K562 (cell line): Measurements from ENCODE around the gene USP19. TPM values are rescaled to one million over a fixed set of nuclear protein-coding genes. Genes with fewer than 3 reads are reported as not detected.

Experiments used
- ATAC-seq: fragments of 200-7000 bp; cut with Tn5 transposase; 3 replicates; pipeline ENCODE4 v1.9.1; 2020; ENCODE audit warnings: moderate library complexity
- BruUV-seq: library from RNA; stranded (reverse); fragments of 400-500 nt; replicated peaks from 2 replicates; lab custom pipeline; 2021; lab: Mats Ljungman, UMichigan
- CTCF ChIA-PET: fragments of 300-600 bp; formaldehyde crosslinking; extraction: SDS; loops from one replicate; lab custom pipeline; 2021; ENCODE audit warnings: low intra/inter-chr PET ratio; lab: Yijun Ruan, JAX
- POLR2A ChIA-PET: fragments of 300-600, 350-650 bp; sonication (Branson Sonifier 250); formaldehyde crosslinking; extraction: SDS; loops from one replicate; lab custom pipeline; 2021; ENCODE audit warnings: antibody characterized with exemption, inconsistent platforms; lab: Yijun Ruan, JAX
- DNase-seq, 4 experiments: peaks; one replicate each; pipeline versions ENCODE4 v3.0.0 to v3.0.0-alpha.2; 2011 to 2018; ENCODE audit warnings: low spot score in 3 of 4, mixed read lengths in 3 of 4; ENCODE audit errors: extremely low read depth in 1 of 4
- FAIRE-seq: peaks from 2 replicates; lab custom pipeline; 2011; peaks lifted over from hg19 to GRCh38; lab: Jason Lieb, UNC
- H2AFZ ChIP-seq: 2 replicates; pipeline ENCODE4 v1.6.0; 2011; ENCODE audit warnings: low read depth, low read length, control low read depth, inconsistent platforms
- H3K27ac ChIP-seq: fragments of 200-600 bp; 3 replicates; pipeline ENCODE4 v1.8.0; 2011; ENCODE audit warnings: low read depth, mild to moderate bottlenecking, control low read depth, inconsistent platforms, low read length, moderate library complexity, mixed read lengths; ENCODE audit errors: extremely low read depth
- H3K27me3 ChIP-seq, 2 experiments: fragments of 300-600 bp in 1 of 2; 2 replicates in 1 of 2; 3 replicates in 1 of 2; pipeline versions ENCODE4 v1.6.0 to v1.8.0; 2011; ENCODE audit warnings: inconsistent platforms in 2 of 2, low read length in 2 of 2, mild to moderate bottlenecking in 1 of 2, mixed read lengths in 1 of 2, moderate library complexity in 1 of 2; ENCODE audit not compliant: control insufficient read depth in 2 of 2, insufficient read depth in 2 of 2
- H3K36me3 ChIP-seq: fragments of 300-600 bp; 3 replicates; pipeline ENCODE4 v1.8.0; 2011; ENCODE audit warnings: mild to moderate bottlenecking, low read length, inconsistent platforms; ENCODE audit not compliant: control insufficient read depth, insufficient read depth
- H3K4me1 ChIP-seq, 2 experiments: fragments of 200-600 bp in 1 of 2; replicated peaks in 1 of 2; 2 replicates in 1 of 2; 3 replicates in 1 of 2; pipeline versions ENCODE4 v1.5.1 to v1.8.0; 2011; ENCODE audit warnings: inconsistent platforms in 2 of 2, low read length in 2 of 2, mild to moderate bottlenecking in 1 of 2, mixed read lengths in 1 of 2, moderate library complexity in 1 of 2; ENCODE audit not compliant: control insufficient read depth in 2 of 2, insufficient read depth in 2 of 2
- H3K4me2 ChIP-seq: 2 replicates; pipeline ENCODE4 v1.6.1; 2011; ENCODE audit warnings: low read length, control low read depth, inconsistent platforms, mixed read lengths; ENCODE audit not compliant: insufficient read depth
- H3K4me3 ChIP-seq: fragments of 200-600 bp; sonication (generic), shearing (Covaris generic); 2 replicates; pipeline ENCODE4 v1.5.1; 2016; ENCODE audit warnings: control low read depth, inconsistent platforms
- H3K79me2 ChIP-seq: fragments of 200-600 bp; 3 replicates; pipeline ENCODE4 v1.8.0; 2011; ENCODE audit warnings: low read length, inconsistent platforms; ENCODE audit not compliant: control insufficient read depth, insufficient read depth
- H3K9ac ChIP-seq, 2 experiments: 2 replicates each; pipeline versions ENCODE4 v1.6.0 to v1.6.1; 2011; ENCODE audit warnings: low read depth in 2 of 2, low read length in 2 of 2, control low read depth in 1 of 2, inconsistent platforms in 1 of 2, mild to moderate bottlenecking in 1 of 2, mixed read lengths in 1 of 2; ENCODE audit not compliant: insufficient read depth in 1 of 2
- H3K9me1 ChIP-seq: one replicate; pipeline ENCODE4 v1.6.0; 2011; ENCODE audit warnings: inconsistent platforms, mild to moderate bottlenecking, low read length, moderate library complexity; ENCODE audit not compliant: control insufficient read depth, insufficient read depth
- H3K9me3 ChIP-seq: replicated peaks from 2 replicates; pipeline ENCODE4 v1.5.1; 2011; ENCODE audit warnings: low read depth, low read length, inconsistent platforms; ENCODE audit not compliant: control insufficient read depth, insufficient read depth
- H4K20me1 ChIP-seq: replicated peaks from 2 replicates; pipeline ENCODE4 v1.6.1; 2011; ENCODE audit warnings: low read length, inconsistent platforms, mixed read lengths; ENCODE audit not compliant: control insufficient read depth, insufficient read depth
- CREBBP ChIP-seq: IDR thresholded peaks from one replicate; pipeline ENCODE4 v1.6.1; 2012; ENCODE audit warnings: low read depth, mild to moderate bottlenecking, control low read depth, inconsistent platforms, low read length
- CREM ChIP-seq: IDR thresholded peaks from 2 replicates; pipeline ENCODE4 v1.6.1; 2014; ENCODE audit warnings: antibody characterized with exemption, low read depth
- POLR2A ChIP-seq: fragments of 450-650 bp; conservative IDR thresholded peaks from 2 replicates; pipeline ENCODE4 v1.6.1; 2016
- POLR2G ChIP-seq: fragments of 200-400 bp; formaldehyde crosslinking; IDR thresholded peaks from 2 replicates; pipeline ENCODE4 v1.6.1; 2017; ENCODE audit warnings: low read depth, mild to moderate bottlenecking, antibody characterized with exemption, low read length, moderate library complexity
- RAD21 ChIP-seq, 2 experiments: fragments of 250-450 bp in 1 of 2; fragments of 450-650 bp in 1 of 2; sonication (Bioruptor Pico) in 1 of 2; formaldehyde crosslinking in 1 of 2; IDR thresholded peaks in 1 of 2; conservative IDR thresholded peaks in 1 of 2; 2 replicates each; pipeline versions ENCODE4 v1.4.0 to v1.8.0; 2020 to 2022; ENCODE audit warnings: mild to moderate bottlenecking in 2 of 2, moderate library complexity in 1 of 2
- RBFOX2 ChIP-seq: fragments of 200-400 bp; formaldehyde crosslinking; IDR thresholded peaks from 2 replicates; pipeline ENCODE4 v1.6.1; 2017; ENCODE audit warnings: low read depth, mild to moderate bottlenecking, low read length, moderate library complexity
- SETDB1 ChIP-seq: IDR thresholded peaks from one replicate; pipeline ENCODE4 v1.6.1; 2012; ENCODE audit warnings: low read length, control low read depth, inconsistent platforms
- SUPT5H ChIP-seq: fragments of 450-650 bp; IDR thresholded peaks from 2 replicates; pipeline ENCODE4 v1.6.1; 2016
- TAF9B ChIP-seq: fragments of 450-650 bp; IDR thresholded peaks from 2 replicates; pipeline ENCODE4 v1.6.1; 2018; ENCODE audit warnings: mild to moderate bottlenecking; ENCODE audit not compliant: partially characterized antibody
- TEAD1 ChIP-seq, 2 experiments: fragments of 450-650 bp in 1 of 2; sonication (generic) in 1 of 2; formaldehyde crosslinking; IDR thresholded peaks; 2 replicates each; pipeline versions ENCODE4 v1.4.0 to v1.8.0; 2020 to 2022; ENCODE audit warnings: mild to moderate bottlenecking in 2 of 2, missing genetic modification reagents in 1 of 2
- ZNF778 ChIP-seq: fragments of 450-650 bp; formaldehyde crosslinking; IDR thresholded peaks from 2 replicates; pipeline ENCODE4 v1.4.0; 2020; ENCODE audit warnings: mild to moderate bottlenecking, moderate library complexity
- WGBS: fragments of 100-300 bp; shearing (Covaris generic); methylation state at CpG from one replicate; pipeline ENCODE4 v1.1.6; 2016; ENCODE audit warnings: low coverage, mixed read lengths; ENCODE audit not compliant: insufficient coverage; ENCODE audit errors: missing lambda C conversion rate; 5-methylcytosine and 5-hydroxymethylcytosine counted together
- in situ Hi-C: fragments of 300-500 bp; cut with MboI; formaldehyde crosslinking; loops from 4 replicates; pipeline ENCODE4 v1.15.0; 2018; ENCODE audit warnings: inconsistent platforms, mixed read lengths
- intact Hi-C: fragments of 100-400 bp; cut with micrococcal nuclease; formaldehyde crosslinking; loops from 2 replicates; pipeline ENCODE4 v1.14.2; 2022
- polyA plus RNA-seq, 8 experiments: library from polyadenylated mRNA; depleted of rRNA in 4 of 8; stranded (reverse) in 5 of 8; unstranded in 3 of 8; fragments of >200 nt; fragmentation: Nextera tagmentation in 2 of 8; fragmentation: Illumina TruSeq in 1 of 8; extraction: Ambion mirVana in 2 of 8; extraction: Trizol in 1 of 8; gene quantifications; 2 replicates each; pipeline versions ENCODE4 v1.2.1 to v1.2.3, GENCODE V29; 2011 to 2014; ENCODE audit warnings: inconsistent platforms in 1 of 8, missing spikeins in 1 of 8
- total RNA-seq, 7 experiments: library from RNA; depleted of rRNA in 6 of 7; stranded (reverse); fragments of >200 nt in 6 of 7; fragmentation: Illumina TruSeq in 2 of 7; extraction: Trizol in 2 of 7; gene quantifications; 2 replicates each; pipeline versions ENCODE4 v1.2.1 to v1.2.3, GENCODE V29; 2011 to 2021; ENCODE audit warnings: low replicate concordance in 1 of 7
- TF ChIP-seq, protein P1 (sequence below): fragments of 450-650 bp; IDR thresholded peaks from 2 replicates; pipeline ENCODE4 v1.6.1; 2017; ENCODE audit warnings: antibody characterized with exemption, mild to moderate bottlenecking

The USP19 gene
- total and polyA plus RNA-seq, 9 of the 15 experiments (the other 6 are each of a cell fraction or from before 2014, with no cell fraction given): 0.24 to 65.9 (median 36.9) TPM

- peaks cover 7 to 22% of the 10 kb centered on the region in 2 experiments; a peak in 3 of 5 replicates for H3K4me1 ChIP-seq
- TF ChIP-seq SETDB1 (no peak), ZNF778 (CRISPR knock-in tag) (no peak), CREM (no peak), TAF9B (no peak), POLR2A (0 out of 2 replicates have a peak, but pooled peaks have one; percentile 31), SUPT5H (peak; percentile 31; the same call in 1 of the 2 replicates), RBFOX2 (peak; percentile 28; the same call in 1 of the 2 replicates), RAD21 (CRISPR knock-in tag; conservative IDR thresholded peaks at IDR 0.05 in 1 of 2, IDR thresholded peaks at IDR 0.05 in 1 of 2) (no peak), CREBBP (no peak), TEAD1 (CRISPR knock-in tag; IDR thresholded peaks at IDR 0.05) (no peak), POLR2G (peak; percentile 38; the same call in 1 of the 2 replicates)
- TF ChIP-seq, protein P1, sequence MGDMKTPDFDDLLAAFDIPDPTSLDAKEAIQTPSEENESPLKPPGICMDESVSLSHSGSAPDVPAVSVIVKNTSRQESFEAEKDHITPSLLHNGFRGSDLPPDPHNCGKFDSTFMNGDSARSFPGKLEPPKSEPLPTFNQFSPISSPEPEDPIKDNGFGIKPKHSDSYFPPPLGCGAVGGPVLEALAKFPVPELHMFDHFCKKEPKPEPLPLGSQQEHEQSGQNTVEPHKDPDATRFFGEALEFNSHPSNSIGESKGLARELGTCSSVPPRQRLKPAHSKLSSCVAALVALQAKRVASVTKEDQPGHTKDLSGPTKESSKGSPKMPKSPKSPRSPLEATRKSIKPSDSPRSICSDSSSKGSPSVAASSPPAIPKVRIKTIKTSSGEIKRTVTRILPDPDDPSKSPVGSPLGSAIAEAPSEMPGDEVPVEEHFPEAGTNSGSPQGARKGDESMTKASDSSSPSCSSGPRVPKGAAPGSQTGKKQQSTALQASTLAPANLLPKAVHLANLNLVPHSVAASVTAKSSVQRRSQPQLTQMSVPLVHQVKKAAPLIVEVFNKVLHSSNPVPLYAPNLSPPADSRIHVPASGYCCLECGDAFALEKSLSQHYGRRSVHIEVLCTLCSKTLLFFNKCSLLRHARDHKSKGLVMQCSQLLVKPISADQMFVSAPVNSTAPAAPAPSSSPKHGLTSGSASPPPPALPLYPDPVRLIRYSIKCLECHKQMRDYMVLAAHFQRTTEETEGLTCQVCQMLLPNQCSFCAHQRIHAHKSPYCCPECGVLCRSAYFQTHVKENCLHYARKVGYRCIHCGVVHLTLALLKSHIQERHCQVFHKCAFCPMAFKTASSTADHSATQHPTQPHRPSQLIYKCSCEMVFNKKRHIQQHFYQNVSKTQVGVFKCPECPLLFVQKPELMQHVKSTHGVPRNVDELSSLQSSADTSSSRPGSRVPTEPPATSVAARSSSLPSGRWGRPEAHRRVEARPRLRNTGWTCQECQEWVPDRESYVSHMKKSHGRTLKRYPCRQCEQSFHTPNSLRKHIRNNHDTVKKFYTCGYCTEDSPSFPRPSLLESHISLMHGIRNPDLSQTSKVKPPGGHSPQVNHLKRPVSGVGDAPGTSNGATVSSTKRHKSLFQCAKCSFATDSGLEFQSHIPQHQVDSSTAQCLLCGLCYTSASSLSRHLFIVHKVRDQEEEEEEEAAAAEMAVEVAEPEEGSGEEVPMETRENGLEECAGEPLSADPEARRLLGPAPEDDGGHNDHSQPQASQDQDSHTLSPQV: no peak
- H3K4me2 ChIP-seq: no peak overlapping the region
- peaks cover 5% of the 10 kb centered on the region; the same call in 1 of the 2 replicates for H3K9me3 ChIP-seq
- BruUV-seq: no TSS peak
- no peaks in the 10 kb centered on the region for H4K20me1 ChIP-seq
- no peaks in the 10 kb centered on the region for H3K27me3 ChIP-seq
- DNase-seq: no peak
- no peak for ATAC-seq
- in situ Hi-C loops: loop anchor here (25.0 kb wide), 1 partner anchor 274 kb away; the partner anchor contains the start of gene NICN1
- no peak overlapping the region for H2AFZ ChIP-seq
- H3K9ac ChIP-seq: peak overlapping the region in 1 of 2 experiments; percentile 17; a peak in 1 of 4 replicates
- no peaks in the 10 kb centered on the region for H3K9me1 ChIP-seq
- ChIA-PET POLR2A (interaction anchor here (1.1 kb wide), 1 partner anchor 10 kb away, joined by 3 read pairs; no protein-coding TSS in a partner anchor), CTCF (no interaction called here)
- WGBS: 97% methylated on average over 17 of the region's 21 CpGs
- no peak overlapping the region for H3K27ac ChIP-seq
- FAIRE-seq: no peak
- peaks cover 32% of the 10 kb centered on the region; the same call in 2 of the 3 replicates for H3K36me3 ChIP-seq
- intact Hi-C loops: loop anchor here (10.0 kb wide), 1 partner anchor 138 kb away; the partner anchor contains the start of genes IMPDH2 and NDUFAF3
- no peak overlapping the region for H3K4me3 ChIP-seq
- H3K79me2 ChIP-seq: peaks cover 26% of the 10 kb centered on the region
Observed at GRCh38 chr3:49162751-49163419, 42.3 kb upstream of the USP19 start.
